Loucy (cell line): ENCODE measurements around the gene SLC38A3.
A peak's percentile ranks its signal among the peaks of the same experiment; 100 is the strongest.
"Not testable (repeated sequence)": the region's sequence is repeated elsewhere in the genome, so short reads cannot be mapped to it uniquely, and the experiment has no call there.

Experiments used
- H2AFZ ChIP-seq: fragments of 200-600 bp; sonication (generic); 2 replicates; pipeline ENCODE4 v1.6.0; 2016; ENCODE audit warnings: antibody characterized with exemption, mild to moderate bottlenecking, low read length, moderate library complexity
- H3F3A ChIP-seq: fragments of 200-600 bp; 2 replicates; pipeline ENCODE4 v1.6.0; 2016; ENCODE audit warnings: antibody characterized with exemption, low read depth, mild to moderate bottlenecking
- H3K27me3 ChIP-seq: fragments of 200-600 bp; sonication (generic); 2 replicates; pipeline ENCODE4 v1.6.1; 2014; ENCODE audit warnings: low read length, mild to moderate bottlenecking; ENCODE audit not compliant: insufficient read depth, poor library complexity, severe bottlenecking
- H3K36me3 ChIP-seq: fragments of 200-600 bp; sonication (generic); 2 replicates; pipeline ENCODE4 v1.6.1; 2016; ENCODE audit warnings: low read length; ENCODE audit not compliant: insufficient read depth
- H3K4me1 ChIP-seq: fragments of 200-600 bp; sonication (generic); 2 replicates; pipeline ENCODE4 v1.5.1; 2014; ENCODE audit warnings: low read length, mild to moderate bottlenecking; ENCODE audit not compliant: insufficient read depth, poor library complexity, severe bottlenecking
- H3K4me2 ChIP-seq: fragments of 200-600 bp; sonication (generic); 2 replicates; pipeline ENCODE4 v1.6.0; 2014; ENCODE audit warnings: antibody characterized with exemption, low read length, low read depth, mild to moderate bottlenecking; ENCODE audit not compliant: poor library complexity, severe bottlenecking
- H3K4me3 ChIP-seq: fragments of 200-600 bp; sonication (generic); 2 replicates; pipeline ENCODE4 v1.5.1; 2014; ENCODE audit warnings: low read length, mild to moderate bottlenecking, mixed read lengths; ENCODE audit not compliant: poor library complexity, severe bottlenecking
- H3K79me2 ChIP-seq: fragments of 200-600 bp; sonication (generic); 2 replicates; pipeline ENCODE4 v1.6.1; 2014; ENCODE audit warnings: low read length; ENCODE audit not compliant: insufficient read depth
- H3K9ac ChIP-seq: fragments of 200-600 bp; sonication (generic); 2 replicates; pipeline ENCODE4 v1.6.0; 2014; ENCODE audit warnings: mild to moderate bottlenecking, low read depth, low read length, moderate library complexity; ENCODE audit not compliant: poor library complexity, severe bottlenecking
- H3K9me2 ChIP-seq: fragments of 200-600 bp; sonication (generic); replicated peaks from 2 replicates; pipeline ENCODE4 v1.6.1; 2016; ENCODE audit warnings: low read depth, low read length, mixed read lengths
- H3K9me3 ChIP-seq: fragments of 200-600 bp; sonication (generic); 2 replicates; pipeline ENCODE4 v1.6.1; 2014; ENCODE audit warnings: mild to moderate bottlenecking, antibody characterized with exemption, low read length, low read depth; ENCODE audit not compliant: insufficient read depth
- H4K20me1 ChIP-seq: fragments of 200-600 bp; sonication (generic); 2 replicates; pipeline ENCODE4 v1.6.0; 2014; ENCODE audit warnings: antibody characterized with exemption, low read length, mild to moderate bottlenecking; ENCODE audit not compliant: insufficient read depth, poor library complexity, severe bottlenecking
- CTCF ChIP-seq: fragments of 200-600 bp; sonication (generic); conservative IDR thresholded peaks from 2 replicates; pipeline ENCODE4 v1.5.1; 2014; ENCODE audit warnings: mild to moderate bottlenecking, antibody characterized with exemption, low read length
- EZH2phosphoT487 ChIP-seq: fragments of 200-600 bp; IDR thresholded peaks from 2 replicates; pipeline ENCODE4 v1.6.1; 2018; ENCODE audit warnings: antibody characterized with exemption, mild to moderate bottlenecking, moderate library complexity, borderline replicate concordance

The SLC38A3 gene

GRCh38 chr3:50226888-50227389, 21.9 kb downstream of the SLC38A3 start:
- Histone ChIP-seq H2AFZ (peak overlapping the region; percentile 95), H3K4me1 (peaks cover 13% of the 10 kb centered on the region), H3K27me3 (no peaks in the 10 kb centered on the region), H3K79me2 (no peaks in the 10 kb centered on the region), H3K9ac (peak overlapping the region; percentile 54), H3F3A (no peaks in the 10 kb centered on the region), H3K36me3 (no peaks in the 10 kb centered on the region), H3K4me3 (peak overlapping the region; percentile 91), H3K4me2 (peak overlapping the region; percentile 97), H3K9me3 (no peaks in the 10 kb centered on the region), H3K9me2 (no peaks in the 10 kb centered on the region), H4K20me1 (no peaks in the 10 kb centered on the region)
- TF ChIP-seq EZH2phosphoT487 (no peak), CTCF (no peak)

GRCh38 chr3:50227390-50228183, 22.5 kb downstream of the SLC38A3 start:
- Histone ChIP-seq H3K4me1 (peaks cover 13% of the 10 kb centered on the region), H3K9me2 (no peaks in the 10 kb centered on the region), H3K9ac (peak overlapping the region; percentile 89), H3K4me2 (peak overlapping the region; percentile 97), H2AFZ (peak overlapping the region; percentile 95), H3K4me3 (peak overlapping the region; percentile 91), H4K20me1 (no peaks in the 10 kb centered on the region), H3K36me3 (no peaks in the 10 kb centered on the region), H3K27me3 (no peaks in the 10 kb centered on the region), H3F3A (no peaks in the 10 kb centered on the region), H3K79me2 (no peaks in the 10 kb centered on the region), H3K9me3 (no peaks in the 10 kb centered on the region)
- TF ChIP-seq CTCF (peak; percentile 67), EZH2phosphoT487 (no peak)

DNA sequence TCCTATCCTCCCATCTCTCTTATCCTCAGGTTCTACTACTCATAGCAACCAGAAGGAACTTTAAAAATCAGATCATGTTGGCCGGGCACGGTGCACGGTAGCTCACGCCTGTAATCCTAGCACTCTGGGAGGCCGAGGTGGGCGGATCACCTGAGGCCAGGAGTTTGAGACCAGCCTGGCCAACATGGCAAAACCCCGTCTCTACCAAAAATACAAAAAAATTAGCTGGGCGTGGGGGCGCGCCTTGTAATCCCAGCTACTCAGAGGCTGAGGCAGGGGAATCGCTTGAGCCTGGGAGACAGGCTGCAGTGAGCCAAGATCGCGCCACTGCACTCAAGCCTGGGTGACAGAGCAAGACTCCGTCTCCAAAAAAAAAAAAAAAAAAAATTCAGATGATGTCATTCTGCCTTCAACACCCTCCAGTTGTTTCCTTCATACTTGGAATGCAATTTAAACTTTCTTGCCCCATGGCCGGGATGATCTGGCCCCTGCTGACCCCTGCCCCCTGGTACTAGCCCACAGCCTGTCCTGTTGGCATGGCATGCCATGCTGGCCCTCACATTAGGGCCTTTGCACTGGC, 23.2 kb downstream of the SLC38A3 start:
- H3K36me3 ChIP-seq, H4K20me1 ChIP-seq, H3K79me2 ChIP-seq, H3K27me3 ChIP-seq, H3K9me2 ChIP-seq, H3K9me3 ChIP-seq, H3F3A ChIP-seq: not testable (repeated sequence)
- Histone ChIP-seq H3K9ac (peak overlapping the region; percentile 89), H2AFZ (0 out of 2 replicates have a peak overlapping the region, but pooled peaks have one; percentile 94), H3K4me1 (peaks cover 13% of the 10 kb centered on the region), H3K4me2 (peak overlapping the region; percentile 97), H3K4me3 (peak overlapping the region; percentile 91)
